Mucosa of rectum (tissue), 2 donors: ENCODE data around the gene ZNF497.

ENCODE experiments used
- H3K27ac ChIP-seq, 2 donors: one replicate each; pipeline ENCODE4 v1.7.0; 2013; ENCODE audit warnings: inconsistent platforms in 2 of 2, low read depth in 2 of 2, low read length in 2 of 2
- H3K27me3 ChIP-seq, 2 donors: one replicate each; pipeline ENCODE4 v1.7.0; 2013; ENCODE audit warnings: low read length in 2 of 2; ENCODE audit not compliant: control insufficient read depth in 2 of 2, insufficient read depth in 2 of 2
- H3K36me3 ChIP-seq, 2 donors: one replicate each; pipeline ENCODE4 v1.7.0; 2013; ENCODE audit warnings: low read length in 2 of 2; ENCODE audit not compliant: control insufficient read depth in 2 of 2, insufficient read depth in 2 of 2
- H3K4me1 ChIP-seq, 2 donors: one replicate each; pipeline ENCODE4 v1.7.0; 2013; ENCODE audit warnings: low read length in 2 of 2, mild to moderate bottlenecking in 1 of 2; ENCODE audit not compliant: control insufficient read depth in 2 of 2, insufficient read depth in 2 of 2
- H3K4me3 ChIP-seq, 2 donors: one replicate each; pipeline ENCODE4 v1.7.0; 2013; ENCODE audit warnings: low read length in 2 of 2
- H3K9ac ChIP-seq, 2 donors: one replicate each; pipeline ENCODE4 v1.7.0; 2013; ENCODE audit warnings: low read length in 2 of 2, low read depth in 1 of 2, mild to moderate bottlenecking in 1 of 2
- H3K9me3 ChIP-seq, 2 donors: one replicate each; pipeline ENCODE4 v1.7.0; 2013; ENCODE audit warnings: low read length in 2 of 2; ENCODE audit not compliant: control insufficient read depth in 2 of 2
- donor health status: healthy.
- donor health status: Normal muscosa, but diverticular disease.

Gene ZNF497

DNA sequence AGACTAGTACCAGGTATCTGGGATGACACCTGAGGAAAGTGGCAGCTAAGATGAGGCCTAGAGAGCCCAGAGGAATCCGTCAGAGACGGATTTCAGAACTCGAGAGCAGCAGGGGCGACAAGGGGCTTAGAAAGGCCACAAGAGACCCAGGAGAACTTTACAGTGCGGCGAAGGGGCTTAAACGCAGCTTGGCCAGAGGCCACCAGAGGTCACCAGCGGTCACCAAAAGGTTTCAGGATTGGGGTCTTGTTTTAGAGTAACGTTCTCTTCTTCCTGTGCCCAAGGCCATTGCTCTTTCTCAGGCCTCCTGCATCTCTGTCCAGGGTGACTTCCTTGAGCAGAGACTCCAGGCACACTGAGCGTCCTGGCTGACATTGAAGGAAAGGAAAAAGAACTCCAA is 33.6 kb downstream of the ZNF497 start:
- Histone ChIP-seq H3K4me3 (no peak overlapping the region), H3K36me3 (no peaks in the 10 kb centered on the region), H3K27me3 (no peaks in the 10 kb centered on the region), H3K27ac (no peak overlapping the region), H3K4me1 (peaks cover 7 to 28% of the 10 kb centered on the region in 2 donors), H3K9ac (no peak overlapping the region), H3K9me3 (no peaks in the 10 kb centered on the region)

GRCh38 chr19:58326914-58327726 is 35.4 kb downstream of the ZNF497 start, which contains the start of gene ZSCAN22:
Gene ZSCAN22, plus strand, starts transcription at chr19:58326994. Its CDS starts 7,809 bp downstream, at chr19:58334803.
- H3K4me3 ChIP-seq, result peak within 1 kb of the TSS; percentile 89 to 93
- H3K9me3 ChIP-seq, result no peaks in the 10 kb centered on the region
- peaks cover 0 to 6% of the 10 kb centered on the region in 2 donors for H3K36me3 ChIP-seq
- peak within 1 kb of the TSS; percentile 92 to 94 for H3K27ac ChIP-seq
- no peaks in the 10 kb centered on the region for H3K27me3 ChIP-seq
- H3K9ac ChIP-seq, result peak within 1 kb of the TSS; percentile 78 to 83
- peaks cover 7 to 28% of the 10 kb centered on the region in 2 donors for H3K4me1 ChIP-seq

GRCh38 chr19:58326501-58326913 is 36.0 kb downstream of the ZNF497 start:
- H3K4me1 ChIP-seq, result peaks cover 7 to 28% of the 10 kb centered on the region in 2 donors
- peak overlapping the region; percentile 92 to 94 for H3K27ac ChIP-seq
- no peaks in the 10 kb centered on the region for H3K9me3 ChIP-seq
- H3K36me3 ChIP-seq, result peaks cover 0 to 9% of the 10 kb centered on the region in 2 donors
- H3K4me3 ChIP-seq, result peak overlapping the region; percentile 89 to 93
- no peaks in the 10 kb centered on the region for H3K27me3 ChIP-seq
- H3K9ac ChIP-seq, result peak overlapping the region; percentile 76 to 83

DNA sequence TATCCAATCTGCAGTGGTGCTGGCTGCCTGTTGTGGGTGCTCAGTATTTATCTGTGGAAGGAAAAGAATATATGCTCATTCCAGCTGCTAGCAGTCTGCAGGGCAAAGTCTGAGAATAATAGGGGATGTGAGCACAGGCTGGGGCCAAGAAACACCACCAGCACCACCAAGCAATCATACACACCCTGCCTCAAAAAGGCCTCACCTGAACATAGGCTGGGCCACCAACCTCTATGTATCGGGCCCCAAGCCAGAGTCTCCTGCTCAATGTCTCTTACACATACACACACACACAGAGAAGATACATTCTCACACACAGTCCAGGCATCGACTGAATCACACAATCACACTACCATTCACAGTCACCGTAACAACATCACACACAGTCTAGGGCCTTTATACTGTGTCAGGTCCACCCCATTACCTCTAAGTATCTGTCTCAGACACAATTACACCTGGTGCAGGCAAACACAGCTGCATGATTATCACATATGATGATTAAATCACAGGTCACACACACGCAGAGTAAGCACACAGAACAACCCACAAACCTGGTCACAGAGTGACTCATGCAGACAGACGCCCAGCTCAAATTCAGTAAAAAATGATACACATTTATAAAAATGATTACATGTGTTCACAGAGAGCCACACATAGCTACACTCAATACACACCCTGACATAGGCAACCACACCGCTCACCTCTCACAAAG is 37.1 kb downstream of the ZNF497 start:
- H3K9me3 ChIP-seq, result no peaks in the 10 kb centered on the region
- no peak overlapping the region for H3K27ac ChIP-seq

DNA sequence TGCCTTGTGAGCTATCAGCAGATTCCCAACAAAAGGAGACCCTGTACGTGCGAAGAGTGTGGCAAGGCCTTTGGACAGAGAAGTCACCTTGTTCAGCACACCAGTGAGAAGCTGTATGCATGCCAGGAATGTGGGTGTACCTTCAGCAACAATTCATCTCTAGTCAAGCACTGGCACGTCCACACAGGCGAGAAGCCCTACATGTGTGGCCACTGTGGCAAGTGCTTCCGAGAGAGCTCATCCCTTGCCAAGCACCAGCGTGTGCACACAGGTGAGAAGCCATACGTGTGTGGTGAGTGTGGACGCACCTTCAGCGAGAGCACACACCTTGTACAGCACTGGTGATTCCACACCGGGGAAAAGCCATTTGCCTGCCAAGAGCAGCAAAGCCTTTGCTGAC is 43.3 kb downstream of the ZNF497 start:
- H3K4me1 ChIP-seq, result no peaks in the 10 kb centered on the region
- H3K9ac ChIP-seq, result no peak overlapping the region
- no peak overlapping the region for H3K4me3 ChIP-seq
- no peaks in the 10 kb centered on the region for H3K27me3 ChIP-seq
- peaks cover 10 to 28% of the 10 kb centered on the region in 2 donors for H3K36me3 ChIP-seq
- no peak overlapping the region for H3K27ac ChIP-seq
- no peaks in the 10 kb centered on the region for H3K9me3 ChIP-seq

More for the DNA sequence above, 37.1 kb downstream of the ZNF497 start:
- no peak overlapping the region for H3K9ac ChIP-seq
- H3K27me3 ChIP-seq, result no peaks in the 10 kb centered on the region
- peaks cover 7 to 26% of the 10 kb centered on the region in 2 donors for H3K4me1 ChIP-seq
- peak overlapping the region; percentile 89 to 93 for H3K4me3 ChIP-seq
- H3K36me3 ChIP-seq, result peaks cover 0 to 9% of the 10 kb centered on the region in 2 donors

DNA sequence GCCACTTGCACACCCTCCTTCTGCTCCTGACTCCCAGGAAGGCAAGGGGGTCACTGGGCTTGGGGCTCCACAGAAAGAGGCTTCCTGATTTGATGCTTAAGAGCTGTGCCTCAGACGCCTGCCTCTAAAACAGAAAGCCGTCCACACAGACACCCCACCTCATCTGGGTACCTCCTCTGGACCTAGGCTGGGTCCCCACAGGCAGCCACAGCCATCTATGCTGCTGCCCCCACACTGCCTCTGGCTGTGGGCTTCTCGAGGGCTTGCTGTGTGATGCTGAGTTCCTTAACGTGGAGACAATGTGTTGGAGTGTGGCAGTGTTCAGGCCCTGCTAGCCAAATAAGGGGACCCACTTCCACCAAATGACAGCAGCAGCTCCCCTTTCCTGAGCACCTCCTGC is 44.3 kb downstream of the ZNF497 start:
- peaks cover 18 to 32% of the 10 kb centered on the region in 2 donors for H3K36me3 ChIP-seq
- H3K27ac ChIP-seq, result no peak overlapping the region
- H3K27me3 ChIP-seq, result no peaks in the 10 kb centered on the region
- no peak overlapping the region for H3K9ac ChIP-seq
- no peaks in the 10 kb centered on the region for H3K9me3 ChIP-seq
- no peaks in the 10 kb centered on the region for H3K4me1 ChIP-seq
- no peak overlapping the region for H3K4me3 ChIP-seq

DNA sequence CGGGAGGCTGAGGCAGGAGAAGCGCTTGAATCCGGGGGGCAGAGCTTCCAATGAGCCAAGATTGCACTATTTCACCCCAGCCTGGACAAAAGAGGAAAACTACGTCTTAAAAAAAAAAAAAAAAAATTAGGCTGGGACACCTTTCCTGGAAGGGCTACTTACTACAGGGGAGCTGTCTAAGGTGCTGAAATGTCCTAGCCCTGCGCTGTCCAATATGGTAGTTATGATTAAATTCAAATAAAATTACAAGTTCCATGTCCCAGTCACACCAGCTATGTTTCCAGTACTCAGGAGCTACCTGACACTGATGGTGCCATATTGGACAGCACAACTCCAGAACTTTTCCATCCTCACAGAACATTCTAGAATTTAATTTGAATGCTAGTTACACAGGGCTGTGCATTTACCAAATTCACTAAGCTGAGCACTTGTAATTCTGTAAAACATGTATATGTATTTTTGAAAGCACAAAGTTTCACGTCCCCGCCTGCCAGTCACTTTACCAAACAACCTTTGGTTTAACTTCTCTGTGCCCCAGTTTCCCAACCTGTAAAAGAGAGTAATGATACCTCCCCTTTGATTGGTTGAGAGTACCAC is 45.0 kb downstream of the ZNF497 start:
- no peak overlapping the region for H3K4me3 ChIP-seq
- no peak overlapping the region for H3K27ac ChIP-seq
- no peaks in the 10 kb centered on the region for H3K27me3 ChIP-seq
- peaks cover 25 to 33% of the 10 kb centered on the region in 2 donors for H3K36me3 ChIP-seq
- no peaks in the 10 kb centered on the region for H3K9me3 ChIP-seq
- H3K9ac ChIP-seq, result no peak overlapping the region
- H3K4me1 ChIP-seq, result no peaks in the 10 kb centered on the region

DNA sequence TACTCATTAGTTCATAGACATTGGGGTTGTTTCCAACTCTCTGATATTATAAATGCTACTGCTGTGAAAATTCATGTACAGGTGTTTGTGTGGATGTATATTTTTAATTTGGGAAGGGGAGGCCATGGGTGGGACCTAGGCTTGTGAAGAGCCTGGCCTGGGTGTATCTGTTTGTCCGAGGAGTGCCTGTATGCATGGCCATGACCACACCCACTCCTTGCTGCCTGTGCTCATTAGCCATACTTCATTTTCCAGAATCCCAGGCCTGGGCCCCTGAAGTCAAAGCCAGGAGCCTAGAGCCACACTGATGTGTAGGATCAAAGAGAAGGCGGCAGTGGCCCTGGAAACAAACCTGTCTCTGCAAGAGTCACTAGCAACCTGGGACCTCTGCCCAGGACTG is 47.0 kb downstream of the ZNF497 start:
- Histone ChIP-seq H3K27ac (no peak overlapping the region), H3K4me1 (no peaks in the 10 kb centered on the region), H3K9me3 (no peaks in the 10 kb centered on the region), H3K9ac (no peak overlapping the region), H3K36me3 (peaks cover 33 to 44% of the 10 kb centered on the region in 2 donors), H3K27me3 (no peaks in the 10 kb centered on the region), H3K4me3 (no peak overlapping the region)

DNA sequence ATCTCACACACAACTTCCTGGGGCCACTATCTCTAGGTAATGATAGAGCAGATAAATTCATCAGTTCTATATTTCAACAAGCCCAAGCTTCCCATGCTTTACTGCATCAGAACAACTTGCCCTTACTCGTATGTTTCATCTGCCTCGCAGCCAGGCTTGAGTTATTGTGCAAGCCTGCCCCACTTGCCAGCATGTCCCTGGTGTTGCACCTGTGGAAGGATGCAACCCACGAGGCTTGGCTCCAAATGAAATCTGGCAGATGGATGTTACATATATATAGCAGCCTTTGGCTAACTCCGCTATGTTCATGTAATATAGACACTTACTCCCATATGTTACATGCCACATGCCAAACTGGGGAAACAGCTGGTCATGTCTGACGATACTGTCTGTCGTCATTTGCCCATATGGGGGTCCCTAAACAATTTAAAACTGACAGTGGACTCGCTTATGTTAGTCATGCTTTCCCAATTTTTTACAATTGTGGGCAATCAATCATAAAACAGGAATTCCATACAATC is 51.1 kb downstream of the ZNF497 start:
- Histone ChIP-seq H3K27me3 (no peaks in the 10 kb centered on the region), H3K27ac (no peak overlapping the region), H3K36me3 (peaks cover 49 to 55% of the 10 kb centered on the region in 2 donors), H3K9ac (no peak overlapping the region), H3K4me1 (peaks cover under 1 to 7% of the 10 kb centered on the region in 2 donors), H3K4me3 (no peak overlapping the region), H3K9me3 (no peaks in the 10 kb centered on the region)
